HG02642 (cell line): ENCODE measurements around the gene GID8.

Experiments used
- ATAC-seq: cut with Tn5 transposase; IDR thresholded peaks from one replicate; pipeline ENCODE4 v1.9.1; 2021; ENCODE audit warnings: mild to moderate bottlenecking; ENCODE audit not compliant: unreplicated experiment, poor library complexity

The GID8 gene

GRCh38 chr20:62980380-62980960 is 42.5 kb downstream of the GID8 start:
- no peak for ATAC-seq

- ATAC-seq, result no peak
These were observed 43.0 kb downstream of the GID8 start for GRCh38 chr20:62980970-62981369.

- no peak for ATAC-seq
These were observed 44.5 kb downstream of the GID8 start for GRCh38 chr20:62982124-62983075.

- ATAC-seq, result no peak
These were observed 45.3 kb downstream of the GID8 start for GRCh38 chr20:62983210-62983609.

- ATAC-seq, result no peak
These were observed 46.9 kb downstream of the GID8 start for GRCh38 chr20:62984666-62985443.

GRCh38 chr20:62985444-62985778 is 47.5 kb downstream of the GID8 start:
- ATAC-seq, result no peak

- no peak for ATAC-seq
These were observed 48.4 kb downstream of the GID8 start for GRCh38 chr20:62986257-62986800.

- no peak for ATAC-seq
These were observed 49.2 kb downstream of the GID8 start for GRCh38 chr20:62987114-62987513.

- ATAC-seq, result no peak
These were observed 51.3 kb downstream of the GID8 start for GRCh38 chr20:62989201-62989601.

GRCh38 chr20:62990306-62990825 is 52.4 kb downstream of the GID8 start:
- no peak for ATAC-seq

- ATAC-seq, result no peak
These were observed 53.4 kb downstream of the GID8 start for GRCh38 chr20:62991196-62991807.

- ATAC-seq, result no peak
These were observed 53.9 kb downstream of the GID8 start for GRCh38 chr20:62991863-62992262.

- ATAC-seq, result no peak
These were observed 56.0 kb downstream of the GID8 start for GRCh38 chr20:62993856-62994494.

GRCh38 chr20:62994869-62995281 is 56.9 kb downstream of the GID8 start:
- ATAC-seq, result no peak

- ATAC-seq, result no peak
These were observed 57.5 kb downstream of the GID8 start for GRCh38 chr20:62995481-62995880.

- no peak for ATAC-seq
These were observed 58.1 kb downstream of the GID8 start for GRCh38 chr20:62995898-62996595.

GRCh38 chr20:62996596-62996982 is 58.6 kb downstream of the GID8 start:
- no peak for ATAC-seq

- no peak for ATAC-seq
These were observed 59.6 kb downstream of the GID8 start for GRCh38 chr20:62997417-62998035.
